ENCODE data around the gene TNRC6C.

Gene TNRC6C

GRCh38 chr17:78125976-78126894 is 167.7 kb downstream of the TNRC6C start:
- no peak for DNase-seq (ENCODE audit: low spot score)

DNA sequence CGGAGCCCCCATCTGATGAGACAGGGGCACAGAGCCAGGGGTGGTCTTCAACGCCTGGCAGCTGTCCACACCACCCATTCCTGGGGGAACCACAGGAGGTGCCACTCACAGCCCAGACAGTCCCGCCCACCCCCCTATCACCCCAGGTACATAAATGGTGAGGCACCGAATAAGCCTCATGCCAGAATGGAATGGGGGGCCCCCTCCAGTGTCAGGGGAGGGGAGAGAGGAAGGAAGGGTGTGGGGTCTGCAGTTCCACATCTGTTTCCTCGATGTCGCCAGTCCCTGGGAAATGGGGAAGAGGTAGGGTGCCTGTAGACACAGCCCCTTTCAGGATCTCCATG is 168.4 kb downstream of the TNRC6C start:
- no peak for DNase-seq (ENCODE audit: low spot score)

GRCh38 chr17:78127239-78127887 is 168.9 kb downstream of the TNRC6C start:
- no peak for DNase-seq (ENCODE audit: low spot score)

- DNase-seq (ENCODE audit: low spot score) = no peak
These were observed 169.5 kb downstream of the TNRC6C start for GRCh38 chr17:78127888-78128550.

- DNase-seq (ENCODE audit: low spot score) = no peak
These were observed 170.2 kb downstream of the TNRC6C start, which contains the start of gene TMC6 for GRCh38 chr17:78128551-78129350. TMC6 (minus strand) TSS chr17:78128755; CDS start chr17:78126832, 1,923 bp downstream.

- no peak for DNase-seq (ENCODE audit: low spot score)
These were observed 171.0 kb downstream of the TNRC6C start for GRCh38 chr17:78129351-78130089.

DNA sequence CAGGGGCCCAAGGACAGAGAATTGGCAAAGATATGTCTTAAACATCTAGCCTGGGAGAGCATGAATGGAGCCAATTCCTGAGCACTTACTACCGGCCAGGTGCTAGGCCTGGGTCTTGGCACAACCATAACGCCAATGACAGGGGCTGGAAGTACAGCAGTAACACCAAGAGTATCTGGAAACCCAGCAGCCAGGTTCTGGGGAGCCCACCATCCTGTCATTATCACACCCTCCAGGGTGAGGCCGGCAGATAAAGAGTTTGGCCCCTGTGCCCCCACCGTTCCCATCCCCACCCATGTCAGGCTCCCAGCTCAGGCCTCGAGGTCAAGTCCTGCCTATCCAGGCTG is 171.6 kb downstream of the TNRC6C start:
- no peak for DNase-seq (ENCODE audit: low spot score)

GRCh38 chr17:78130437-78131101 is 172.1 kb downstream of the TNRC6C start, which contains the start of gene TMC8:
TMC8 (plus strand) TSS chr17:78130771; CDS start chr17:78131589, 818 bp downstream.
- no peak for DNase-seq (ENCODE audit: low spot score)

- no peak for DNase-seq (ENCODE audit: low spot score)
These were observed 172.9 kb downstream of the TNRC6C start for GRCh38 chr17:78131172-78132083.

GRCh38 chr17:78132084-78132676 is 173.7 kb downstream of the TNRC6C start:
- DNase-seq (ENCODE audit: low spot score) = no peak

DNA sequence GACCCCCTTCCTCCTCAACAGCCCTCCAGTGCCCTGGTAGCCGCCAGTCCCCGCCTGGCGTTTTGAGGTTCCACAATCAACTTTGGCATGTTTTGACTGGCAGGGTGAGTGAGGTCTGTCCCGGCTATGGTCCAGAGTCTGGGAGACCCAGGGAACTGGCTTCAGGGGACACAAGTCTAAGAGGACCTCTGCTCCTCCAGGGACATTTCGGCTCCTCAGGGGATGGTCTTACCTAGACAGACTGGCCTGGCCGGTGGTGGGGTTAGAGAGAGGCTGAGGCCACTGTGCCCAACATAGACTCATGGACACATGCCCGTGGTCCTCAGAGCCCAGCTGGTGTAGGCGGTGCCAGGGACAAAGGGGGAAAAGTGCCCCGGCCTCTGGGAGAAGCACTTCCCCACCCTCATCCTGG is 174.3 kb downstream of the TNRC6C start:
- DNase-seq (ENCODE audit: low spot score) = no peak

DNA sequence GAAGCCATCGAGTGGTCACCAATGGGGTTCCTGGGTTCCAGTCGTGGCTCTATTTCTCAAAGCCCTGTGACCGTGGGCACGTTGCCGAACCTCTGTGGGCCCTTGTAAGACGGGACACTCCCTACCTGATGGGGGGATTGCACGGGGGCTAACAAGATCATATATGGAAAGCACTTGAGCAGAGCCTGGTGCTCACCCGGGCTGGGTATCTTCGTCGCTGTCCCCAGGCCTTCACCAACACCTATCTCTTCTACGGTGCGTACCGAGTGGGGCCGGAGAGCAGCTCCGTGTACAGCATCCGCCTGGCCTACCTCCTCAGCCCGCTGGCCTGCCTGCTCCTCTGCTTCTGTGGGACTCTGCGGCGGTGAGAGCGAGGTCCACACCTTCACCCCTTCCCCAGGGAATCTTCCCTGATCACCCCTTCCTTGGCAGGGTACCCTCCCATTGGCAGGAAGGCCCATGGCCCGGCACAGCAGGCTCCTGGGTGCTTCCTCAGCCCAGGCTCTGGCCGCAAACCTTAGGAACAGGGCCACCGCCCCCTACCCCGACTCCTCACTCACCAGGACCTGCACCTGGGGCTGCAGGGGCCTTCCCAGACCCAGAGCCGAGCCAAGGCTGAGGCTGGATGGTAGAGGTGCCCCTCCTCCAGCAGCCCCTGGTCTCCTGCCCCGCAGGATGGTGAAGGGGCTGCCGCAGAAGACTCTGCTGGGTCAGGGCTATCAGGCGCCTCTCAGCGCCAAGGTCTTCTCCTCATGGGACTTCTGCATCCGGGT is 174.9 kb downstream of the TNRC6C start:
- no peak for DNase-seq (ENCODE audit: low spot score)

DNA sequence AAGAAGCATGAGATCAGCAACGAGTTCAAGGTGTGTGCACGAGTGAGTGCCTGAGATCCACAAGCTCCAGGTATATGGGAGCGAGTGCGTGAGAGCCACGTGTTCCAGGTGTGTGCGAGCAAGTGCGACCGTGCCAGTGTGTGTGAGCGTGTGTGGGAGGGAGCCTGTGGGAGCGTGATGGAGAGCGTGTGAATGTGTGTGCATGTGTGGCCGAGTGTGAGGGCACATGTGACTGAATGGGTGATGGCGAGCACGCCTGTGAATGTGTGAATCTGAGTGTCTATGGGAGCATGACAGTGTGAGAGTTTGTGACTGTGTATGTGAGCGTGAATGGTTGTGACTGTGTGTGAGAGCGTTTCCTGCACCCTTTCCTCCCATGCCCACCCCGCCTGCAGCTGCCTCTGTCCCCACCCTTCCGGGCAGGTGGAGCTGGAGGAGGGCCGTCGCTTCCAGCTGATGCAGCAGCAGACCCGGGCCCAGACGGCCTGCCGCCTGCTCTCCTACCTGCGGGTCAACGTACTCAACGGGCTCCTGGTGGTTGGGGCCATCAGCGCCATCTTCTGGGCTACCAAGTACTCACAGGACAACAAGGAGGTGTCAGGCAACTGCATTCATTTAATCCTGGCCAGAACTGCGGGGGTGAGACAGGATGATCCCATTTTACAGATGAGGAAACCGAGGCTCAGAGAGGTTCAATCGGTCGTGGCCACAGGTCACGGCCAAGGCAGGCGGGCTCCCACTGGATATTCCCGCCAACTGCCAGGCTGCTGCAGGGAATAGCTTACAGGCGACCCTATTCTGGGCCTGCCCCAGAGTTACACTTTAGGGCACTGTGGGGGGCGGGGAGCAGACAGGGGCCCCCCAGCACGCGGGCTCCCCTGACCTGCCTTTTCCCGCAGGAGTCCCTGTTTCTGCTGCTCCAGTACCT is 175.7 kb downstream of the TNRC6C start:
- no peak for DNase-seq (ENCODE audit: low spot score)

- DNase-seq (ENCODE audit: low spot score) = no peak
These were observed 176.4 kb downstream of the TNRC6C start for GRCh38 chr17:78134899-78135385.

GRCh38 chr17:78135858-78136500 is 177.5 kb downstream of the TNRC6C start:
- DNase-seq (ENCODE audit: low spot score) = no peak

DNA sequence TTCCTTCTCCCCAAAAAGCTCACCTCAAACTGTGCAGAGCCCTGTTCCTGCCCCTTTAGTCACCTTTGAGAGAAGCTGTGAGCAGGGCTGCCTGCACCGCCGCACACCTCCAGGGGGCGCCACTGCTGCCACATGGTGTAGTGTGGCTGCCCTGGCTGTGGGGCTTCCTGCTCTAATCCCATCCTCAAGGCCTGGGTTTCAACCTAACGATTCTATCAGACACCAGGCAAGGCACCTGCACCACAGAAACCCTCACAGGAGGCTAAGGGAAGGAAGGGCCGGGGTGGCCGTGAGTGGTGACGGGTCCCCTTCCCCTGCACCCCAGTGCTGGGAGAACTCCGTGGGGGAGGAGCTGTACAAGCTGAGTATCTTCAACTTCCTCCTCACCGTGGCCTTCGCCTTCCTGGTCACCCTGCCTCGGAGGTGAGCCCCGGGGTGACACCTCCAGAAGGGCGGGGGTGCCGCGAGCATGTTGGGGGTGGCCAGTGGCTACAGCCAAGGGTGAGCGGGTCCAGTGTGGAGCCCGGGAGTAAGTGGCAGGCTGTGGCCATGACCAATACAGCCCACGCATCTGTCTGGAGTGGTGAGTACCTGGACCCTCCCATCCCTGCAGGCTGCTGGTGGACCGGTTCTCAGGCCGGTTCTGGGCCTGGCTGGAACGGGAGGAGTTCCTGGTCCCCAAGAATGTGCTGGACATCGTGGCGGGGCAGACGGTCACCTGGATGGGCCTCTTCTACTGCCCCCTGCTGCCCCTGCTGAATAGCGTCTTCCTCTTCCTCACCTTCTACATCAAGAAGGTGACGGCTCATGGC is 179.1 kb downstream of the TNRC6C start:
- no peak for DNase-seq (ENCODE audit: low spot score)

All from left forelimb (tissue), 1 donor.